RCC 7860 (cell line): ENCODE measurements around the gene IFIT3.

Source experiments
- DNase-seq: peaks from one replicate; pipeline ENCODE4 v3.0.0-alpha.2; 2015; ENCODE audit warnings: low spot score
- FAIRE-seq: peaks from 2 replicates; lab custom pipeline; 2012; peaks lifted over from hg19 to GRCh38; lab: Jason Lieb, UNC

Gene IFIT3

GRCh38 chr10:89332123-89332633, 4.4 kb downstream of the IFIT3 start:
- DNase-seq (peak; percentile 67), FAIRE-seq (peak; percentile 79)

GRCh38 chr10:89335226-89335625, 7.4 kb downstream of the IFIT3 start:
- no peak for FAIRE-seq

GRCh38 chr10:89336241-89336640, 8.4 kb downstream of the IFIT3 start:
- DNase-seq (no peak), FAIRE-seq (no peak)

More at GRCh38 chr10:89335226-89335625, 7.4 kb downstream of the IFIT3 start:
- no peak for DNase-seq

GRCh38 chr10:89337484-89337883, 9.7 kb downstream of the IFIT3 start:
- DNase-seq = peak; percentile 89
- FAIRE-seq = peak; percentile 82

- FAIRE-seq = no peak
- DNase-seq = no peak
Measured at GRCh38 chr10:89338713-89339112, 10.9 kb downstream of the IFIT3 start.

GRCh38 chr10:89339875-89340274, 12.1 kb downstream of the IFIT3 start:
- DNase-seq (no peak), FAIRE-seq (no peak)

- DNase-seq (no peak), FAIRE-seq (no peak)
Measured at GRCh38 chr10:89341649-89342048, 13.9 kb downstream of the IFIT3 start.

- FAIRE-seq = no peak
- DNase-seq = peak; percentile 21
Measured at GRCh38 chr10:89342206-89342958, 14.6 kb downstream of the IFIT3 start.

GRCh38 chr10:89343089-89343767, 15.4 kb downstream of the IFIT3 start:
- no peak for FAIRE-seq
- no peak for DNase-seq

GRCh38 chr10:89344156-89344555, 16.4 kb downstream of the IFIT3 start:
- no peak for DNase-seq
- FAIRE-seq = no peak

- DNase-seq (no peak), FAIRE-seq (no peak)
Measured at GRCh38 chr10:89345367-89346000, 17.7 kb downstream of the IFIT3 start.

GRCh38 chr10:89346405-89347254, 18.8 kb downstream of the IFIT3 start:
- no peak for FAIRE-seq
- DNase-seq = no peak

- FAIRE-seq (no peak), DNase-seq (no peak)
Measured at GRCh38 chr10:89347701-89348457, 20.1 kb downstream of the IFIT3 start.

- FAIRE-seq (no peak), DNase-seq (no peak)
Measured at GRCh38 chr10:89348481-89348880, 20.7 kb downstream of the IFIT3 start.

GRCh38 chr10:89348975-89349374, 21.2 kb downstream of the IFIT3 start:
- DNase-seq (no peak), FAIRE-seq (no peak)

GRCh38 chr10:89350631-89351315, 23.0 kb downstream of the IFIT3 start:
- peak; percentile 59 for DNase-seq
- peak; percentile 68 for FAIRE-seq

GRCh38 chr10:89351412-89351779, 23.6 kb downstream of the IFIT3 start:
- DNase-seq (peak; percentile 51), FAIRE-seq (no peak)

GRCh38 chr10:89351780-89352597, 24.2 kb downstream of the IFIT3 start:
- peak; percentile 97 for DNase-seq
- peak; percentile 96 for FAIRE-seq

- no peak for FAIRE-seq
Measured at GRCh38 chr10:89352802-89353201, 25.0 kb downstream of the IFIT3 start.

More at GRCh38 chr10:89352802-89353201, 25.0 kb downstream of the IFIT3 start:
- DNase-seq = no peak
